MG63 (cell line): ENCODE measurements around the gene HOXB1. TPM values are rescaled to one million over a fixed set of nuclear protein-coding genes. Genes with fewer than 3 reads are reported as not detected.

Experiments used
- DNase-seq: peaks from one replicate; pipeline ENCODE4 v3.0.0-alpha.2; 2020
- H3K27me3 ChIP-seq: fragments of 250-450 bp; sonication (Bioruptor Pico); 2 replicates; pipeline ENCODE4 v1.5.1; 2020; ENCODE audit warnings: mild to moderate bottlenecking, moderate library complexity
- H3K36me3 ChIP-seq: fragments of 250-450 bp; sonication (Bioruptor Pico); 2 replicates; pipeline ENCODE4 v1.5.1; 2020; ENCODE audit warnings: mild to moderate bottlenecking, moderate library complexity
- H3K4me3 ChIP-seq: fragments of 250-450 bp; sonication (Bioruptor Pico); 2 replicates; pipeline ENCODE4 v1.5.1; 2020; ENCODE audit warnings: mild to moderate bottlenecking, moderate library complexity
- H3K9me3 ChIP-seq: fragments of 250-450 bp; sonication (Bioruptor Pico); 2 replicates; pipeline ENCODE4 v1.5.1; 2020; ENCODE audit warnings: mild to moderate bottlenecking, moderate library complexity
- total RNA-seq: library from RNA; depleted of rRNA; stranded (reverse); fragments of >200 nt; shearing (Covaris generic); gene quantifications from 2 replicates; pipeline ENCODE4 v1.2.3, GENCODE V29; 2014; ENCODE audit warnings: low replicate concordance

Gene HOXB1
- total RNA-seq, 1 experiment from 2014 or later, result not detected

- Histone ChIP-seq H3K9me3 (no peaks in the 10 kb centered on the region), H3K36me3 (peaks cover 46% of the 10 kb centered on the region), H3K4me3 (no peak overlapping the region), H3K27me3 (no peaks in the 10 kb centered on the region)
- DNase-seq, result no peak
Measured at GRCh38 chr17:48549914-48550501, 19.2 kb upstream of the HOXB1 start.

DNA sequence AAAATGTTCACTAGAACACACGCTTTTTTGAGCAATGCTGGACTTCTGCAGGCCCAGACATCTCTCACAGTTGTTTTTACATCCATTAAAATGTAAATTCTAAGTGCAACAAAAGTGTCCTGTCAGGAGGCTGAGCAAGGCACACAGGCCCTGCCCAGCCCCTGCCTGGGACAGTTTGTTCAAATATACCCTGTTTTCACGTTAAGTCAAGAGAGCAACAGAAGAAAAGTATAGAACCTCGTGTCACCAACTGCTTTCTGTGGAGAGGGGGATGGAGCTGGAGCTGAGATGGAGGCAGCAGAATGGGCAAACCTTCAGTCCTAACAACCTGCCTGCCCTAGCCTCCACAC is 18.4 kb upstream of the HOXB1 start:
- no peaks in the 10 kb centered on the region for H3K27me3 ChIP-seq
- H3K9me3 ChIP-seq, result no peaks in the 10 kb centered on the region
- peaks cover 42% of the 10 kb centered on the region for H3K36me3 ChIP-seq
- no peak overlapping the region for H3K4me3 ChIP-seq
- no peak for DNase-seq

- no peaks in the 10 kb centered on the region for H3K9me3 ChIP-seq
- H3K27me3 ChIP-seq, result no peaks in the 10 kb centered on the region
- H3K36me3 ChIP-seq, result peaks cover 36% of the 10 kb centered on the region
- DNase-seq, result no peak
- peak overlapping the region; percentile 10; the same call in 1 of the 2 replicates for H3K4me3 ChIP-seq
Measured at GRCh38 chr17:48548523-48549280, 17.9 kb upstream of the HOXB1 start.

DNA sequence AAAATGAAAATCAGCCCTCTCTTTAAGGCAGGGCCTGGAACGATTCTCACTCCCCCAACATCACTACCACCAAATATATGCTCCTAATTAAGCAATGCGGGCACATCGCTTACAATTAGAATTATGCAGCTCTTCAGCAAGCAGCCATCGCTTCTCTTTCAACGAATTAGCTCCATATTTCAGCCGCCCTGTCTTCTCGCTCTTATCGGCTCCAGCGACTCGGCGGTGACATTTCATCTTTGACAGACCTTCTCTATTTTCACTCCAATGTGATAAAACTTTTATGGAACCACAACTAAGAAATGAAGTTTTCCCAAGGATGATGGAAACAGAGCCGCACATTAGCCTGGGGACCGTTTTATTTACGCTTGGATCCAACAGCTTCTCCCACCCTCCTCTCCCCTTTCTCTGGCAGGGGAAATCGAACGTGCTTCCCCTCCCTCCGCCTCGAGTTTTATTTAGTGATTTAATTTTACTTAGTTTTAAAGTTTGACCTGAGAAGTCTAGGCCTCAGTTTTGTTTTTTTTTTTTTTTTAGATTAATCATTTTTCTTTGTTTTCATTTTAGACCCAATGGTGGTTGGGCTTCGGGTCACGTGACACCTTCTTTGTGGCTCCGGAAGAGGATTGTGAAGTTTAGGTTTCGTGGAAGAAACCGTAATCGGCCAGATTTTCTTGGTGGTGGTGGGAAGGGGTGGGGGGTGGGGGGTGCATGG is 17.2 kb upstream of the HOXB1 start:
- peak; percentile 67 for DNase-seq
- Histone ChIP-seq H3K9me3 (no peaks in the 10 kb centered on the region), H3K4me3 (peak overlapping the region; percentile 10), H3K36me3 (peaks cover 37% of the 10 kb centered on the region), H3K27me3 (no peaks in the 10 kb centered on the region)

DNA sequence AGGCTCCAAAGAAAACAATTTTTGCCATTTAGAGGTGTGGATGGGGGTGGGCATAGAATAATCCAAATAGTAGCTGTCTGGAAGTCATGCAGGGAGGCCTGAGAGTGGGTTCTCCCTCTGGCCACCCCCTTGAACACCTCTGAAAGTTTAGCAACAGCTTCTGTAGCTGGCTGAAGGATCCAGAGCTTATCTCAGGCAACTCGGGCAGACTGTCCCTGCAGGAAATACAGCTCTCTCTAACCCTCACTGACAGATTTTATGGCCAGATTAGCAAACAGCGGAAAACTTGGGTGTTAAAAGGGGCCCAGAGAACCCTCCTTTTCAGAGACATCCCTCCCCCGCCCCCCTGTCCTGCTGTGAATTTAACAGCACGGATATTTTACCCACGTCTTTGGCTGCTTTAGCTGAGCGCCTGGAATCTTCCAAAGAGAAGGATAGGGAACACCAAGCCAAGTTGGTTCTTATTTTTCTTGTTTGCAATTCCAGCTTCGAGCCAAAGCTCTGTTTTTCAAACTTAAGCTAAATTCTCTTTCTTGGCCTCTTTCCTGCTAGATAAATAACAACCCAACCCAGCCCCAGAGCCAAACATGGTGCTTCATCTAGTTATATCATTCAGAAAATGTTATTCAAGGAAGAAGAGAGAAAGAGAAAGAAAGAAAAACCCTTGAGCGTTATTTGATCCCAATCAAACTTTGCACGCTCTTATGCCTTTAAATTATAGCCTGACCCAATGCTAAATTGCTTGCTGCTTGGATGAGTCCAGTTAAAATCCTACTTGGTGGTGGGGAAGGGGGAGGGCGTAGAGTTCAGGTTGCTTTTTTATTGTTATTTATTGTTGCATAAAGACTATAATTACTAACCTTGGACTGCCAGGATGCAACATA is 16.4 kb upstream of the HOXB1 start:
- peak; percentile 47 for DNase-seq
- H3K4me3 ChIP-seq, result peak overlapping the region; percentile 10

DNA sequence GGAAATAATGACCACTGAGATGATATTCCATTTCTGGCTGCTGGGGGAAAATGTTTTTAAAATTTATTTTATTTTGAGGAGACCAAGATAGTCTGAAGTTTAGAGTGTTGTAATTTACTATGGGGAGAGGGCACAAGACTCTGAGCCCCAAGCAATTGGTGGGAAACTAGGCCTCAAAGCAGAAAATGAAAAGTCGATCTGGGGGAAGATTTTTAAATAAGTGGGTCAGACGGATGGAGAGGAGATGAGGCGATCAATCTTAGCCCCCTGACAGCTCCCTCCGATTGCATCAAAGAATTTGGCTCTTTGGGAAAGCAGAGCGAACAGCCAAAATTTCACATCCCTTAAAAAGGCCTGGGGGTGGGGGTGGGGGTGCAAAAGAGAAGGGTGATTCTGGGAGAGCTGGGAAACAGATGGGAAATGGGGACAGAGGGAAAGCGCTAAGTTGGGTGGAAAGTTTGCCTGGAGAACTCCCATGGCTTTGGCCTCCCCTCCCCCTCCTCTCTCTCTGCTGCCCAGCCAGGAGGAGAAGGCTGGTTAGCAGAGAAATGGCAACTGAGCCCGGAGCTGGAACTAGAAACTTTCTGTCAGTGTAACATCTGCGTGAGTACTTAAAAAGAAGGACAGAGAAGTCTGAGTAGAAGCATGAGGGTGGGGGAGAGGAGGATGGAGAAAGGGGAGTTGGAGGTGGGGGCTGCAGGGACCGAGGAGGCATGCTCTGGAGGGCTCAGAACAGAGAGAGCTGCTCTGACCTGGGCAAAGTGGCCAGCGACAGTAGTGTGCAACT is 15.5 kb upstream of the HOXB1 start:
- Histone ChIP-seq H3K9me3 (no peaks in the 10 kb centered on the region), H3K4me3 (peak overlapping the region; percentile 10; the same call in 1 of the 2 replicates), H3K27me3 (no peaks in the 10 kb centered on the region), H3K36me3 (peaks cover 37% of the 10 kb centered on the region)
- no peak for DNase-seq

More for the DNA sequence above, 16.4 kb upstream of the HOXB1 start:
- Histone ChIP-seq H3K9me3 (no peaks in the 10 kb centered on the region), H3K27me3 (no peaks in the 10 kb centered on the region), H3K36me3 (peaks cover 41% of the 10 kb centered on the region)

DNA sequence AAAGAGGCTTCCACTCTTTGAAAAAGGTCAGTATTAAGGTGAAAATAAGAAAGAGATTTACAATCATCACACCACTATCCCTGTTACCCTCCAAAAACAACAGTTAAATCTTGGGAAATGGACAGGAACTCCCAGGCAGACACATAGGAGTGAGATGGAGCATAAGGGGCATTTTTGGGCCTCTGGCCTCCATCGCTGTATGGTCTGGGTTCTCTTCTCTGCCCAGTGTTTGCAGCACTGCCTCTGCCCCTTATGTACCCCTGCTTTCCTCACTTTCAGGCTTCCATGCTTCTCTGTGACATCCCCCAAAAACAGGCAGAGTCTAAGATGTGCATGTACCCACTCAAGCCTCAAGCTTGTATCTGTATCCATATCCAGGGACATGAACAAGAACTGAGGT is 14.7 kb upstream of the HOXB1 start:
- peak overlapping the region; percentile 78 for H3K4me3 ChIP-seq
- H3K9me3 ChIP-seq, result no peaks in the 10 kb centered on the region
- H3K27me3 ChIP-seq, result no peaks in the 10 kb centered on the region
- DNase-seq, result no peak
- peaks cover 42% of the 10 kb centered on the region for H3K36me3 ChIP-seq

DNA sequence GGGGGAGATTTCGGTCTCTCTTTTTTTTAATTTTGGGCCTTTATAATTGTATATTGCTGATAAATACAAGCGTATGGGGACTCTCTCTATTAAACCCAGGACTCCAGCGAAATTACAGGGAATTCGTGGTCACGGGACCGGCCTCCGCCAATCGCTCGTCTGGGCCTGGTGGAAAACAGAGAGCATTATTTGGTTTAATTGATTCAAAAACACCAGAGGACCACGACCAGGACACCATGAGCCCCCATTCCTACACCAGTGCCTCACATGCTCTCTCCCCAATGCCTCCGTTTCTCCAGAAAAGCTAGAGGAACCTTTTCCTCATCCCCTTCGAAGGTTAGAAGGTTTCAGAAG is 14.2 kb upstream of the HOXB1 start, which contains the start of gene HOXB2:
Gene HOXB2, minus strand, starts transcription at position 88 of the 354 bp plus-strand sequence. CDS start 198 bp downstream, outside the sequence.
- Histone ChIP-seq H3K27me3 (no peaks in the 10 kb centered on the region), H3K4me3 (peak within 1 kb of the TSS; percentile 78), H3K36me3 (peaks cover 38% of the 10 kb centered on the region), H3K9me3 (no peaks in the 10 kb centered on the region)
- DNase-seq, result peak; percentile 55

DNA sequence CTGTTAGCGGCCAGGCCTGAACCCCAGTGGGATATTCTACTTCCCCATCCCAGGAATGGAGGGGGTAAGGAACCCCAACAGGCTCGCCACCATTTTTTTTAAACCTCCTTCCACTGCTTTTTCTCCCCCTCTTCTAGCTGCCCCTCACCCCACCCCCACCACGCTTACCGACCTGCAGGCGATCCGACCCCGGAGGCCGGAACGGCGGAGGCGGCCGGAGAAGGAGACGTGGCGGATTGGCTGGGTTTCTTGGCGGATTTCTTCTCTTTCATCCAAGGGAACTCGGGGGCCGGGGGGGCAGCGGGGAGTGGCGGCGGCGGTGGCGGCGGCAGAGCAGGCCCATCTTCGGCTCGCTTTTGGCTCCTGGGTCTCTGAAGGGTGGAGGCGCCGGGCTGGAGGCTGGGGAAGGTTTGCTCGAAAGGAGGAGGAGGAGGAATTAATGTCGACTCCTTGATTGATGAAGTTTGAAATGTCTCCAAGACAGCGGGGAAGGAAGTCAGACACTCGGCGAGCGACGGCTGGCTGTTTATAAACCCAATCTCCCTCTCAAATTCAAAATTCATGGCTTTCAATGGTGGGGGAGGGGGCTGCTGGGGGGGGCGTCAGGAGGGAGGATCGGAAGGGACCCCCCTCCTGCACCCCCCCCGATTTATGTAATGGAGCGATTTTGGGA is 13.7 kb upstream of the HOXB1 start:
- no peaks in the 10 kb centered on the region for H3K27me3 ChIP-seq
- no peaks in the 10 kb centered on the region for H3K9me3 ChIP-seq
- H3K36me3 ChIP-seq, result peaks cover 35% of the 10 kb centered on the region
- peak; percentile 93 for DNase-seq
- peak overlapping the region; percentile 78 for H3K4me3 ChIP-seq

DNA sequence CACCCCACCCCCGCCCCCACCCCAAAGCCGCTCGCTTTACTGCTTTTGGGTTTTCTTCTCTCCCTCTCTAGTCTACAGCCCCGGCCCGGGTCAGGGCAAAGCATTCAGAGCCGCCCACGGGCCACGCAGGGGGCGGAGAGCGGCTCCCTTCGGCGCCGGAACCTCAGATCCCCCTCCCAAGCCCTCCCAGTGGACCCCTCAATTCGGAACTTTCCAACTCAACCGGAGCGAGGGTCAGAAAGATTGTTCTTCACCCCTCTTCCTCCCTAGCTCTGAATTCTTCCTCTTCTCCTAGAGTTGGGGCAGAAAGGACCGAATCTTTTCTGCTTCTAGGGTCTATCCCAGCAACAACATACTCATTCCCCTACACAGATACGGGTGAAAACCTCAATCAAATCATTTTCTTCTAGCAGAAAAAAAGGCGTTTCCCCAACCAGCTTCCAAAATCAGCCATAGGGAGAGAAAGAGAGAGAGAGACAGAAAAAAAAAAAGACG is 13.1 kb upstream of the HOXB1 start:
- Histone ChIP-seq H3K4me3 (peak overlapping the region; percentile 78), H3K27me3 (no peaks in the 10 kb centered on the region), H3K36me3 (peaks cover 31% of the 10 kb centered on the region), H3K9me3 (no peaks in the 10 kb centered on the region)
- DNase-seq, result no peak

GRCh38 chr17:48543107-48543853 is 12.5 kb upstream of the HOXB1 start:
- H3K9me3 ChIP-seq, result no peaks in the 10 kb centered on the region
- peaks cover 30% of the 10 kb centered on the region for H3K36me3 ChIP-seq
- peak; percentile 69 for DNase-seq
- no peaks in the 10 kb centered on the region for H3K27me3 ChIP-seq
- H3K4me3 ChIP-seq, result peak overlapping the region; percentile 78

GRCh38 chr17:48542698-48543106 is 11.9 kb upstream of the HOXB1 start:
- DNase-seq, result no peak
- peak overlapping the region; percentile 78 for H3K4me3 ChIP-seq
- no peaks in the 10 kb centered on the region for H3K9me3 ChIP-seq
- H3K36me3 ChIP-seq, result peaks cover 27% of the 10 kb centered on the region
- no peaks in the 10 kb centered on the region for H3K27me3 ChIP-seq

- H3K27me3 ChIP-seq, result no peaks in the 10 kb centered on the region
- H3K36me3 ChIP-seq, result peaks cover 26% of the 10 kb centered on the region
- peak; percentile 53 for DNase-seq
- H3K9me3 ChIP-seq, result no peaks in the 10 kb centered on the region
- peak overlapping the region; percentile 78 for H3K4me3 ChIP-seq
Measured at GRCh38 chr17:48542114-48542656, 11.4 kb upstream of the HOXB1 start.

- Histone ChIP-seq H3K9me3 (no peaks in the 10 kb centered on the region), H3K36me3 (peaks cover 26% of the 10 kb centered on the region), H3K27me3 (no peaks in the 10 kb centered on the region), H3K4me3 (peak overlapping the region; percentile 78)
- peak; percentile 80 for DNase-seq
Measured at GRCh38 chr17:48541577-48542113, 10.8 kb upstream of the HOXB1 start.
